Immature natural killer cell (primary cell): ENCODE results near the gene ATP6V0B. TPM values are rescaled to one million over a fixed set of nuclear protein-coding genes. Genes with fewer than 3 reads are reported as not detected.
A peak's percentile ranks its signal among the peaks of the same experiment; 100 is the strongest.

Source experiments
- DNase-seq, 3 donors: peaks; one replicate each; pipeline ENCODE4 v3.0.0; 2022; ENCODE audit warnings: mixed read lengths in 1 of 3
- H3K27ac Mint-ChIP-seq, 6 donors: one replicate each; pipeline ENCODE4 v1.8.0; 2020; ENCODE audit warnings: mixed read lengths in 6 of 6, mild to moderate bottlenecking in 5 of 6, inconsistent platforms in 4 of 6, moderate library complexity in 3 of 6
- H3K27me3 Mint-ChIP-seq, 3 donors: one replicate each; pipeline ENCODE4 v1.8.0; 2020 to 2021; ENCODE audit warnings: low read depth in 3 of 3, mild to moderate bottlenecking in 3 of 3, mixed read lengths in 3 of 3, moderate library complexity in 3 of 3, inconsistent platforms in 1 of 3
- H3K36me3 Mint-ChIP-seq, 3 donors: one replicate each; pipeline ENCODE4 v1.8.0; 2020; ENCODE audit warnings: mixed read lengths in 3 of 3, inconsistent platforms in 2 of 3, mild to moderate bottlenecking in 2 of 3
- H3K4me1 Mint-ChIP-seq, 2 donors: one replicate each; pipeline ENCODE4 v1.8.0; 2020; ENCODE audit warnings: inconsistent platforms in 2 of 2, mild to moderate bottlenecking in 2 of 2, mixed read lengths in 2 of 2, moderate library complexity in 1 of 2
- H3K4me3 Mint-ChIP-seq, 5 donors: one replicate each; pipeline ENCODE4 v1.8.0; 2020; ENCODE audit warnings: mild to moderate bottlenecking in 5 of 5, mixed read lengths in 5 of 5, inconsistent platforms in 3 of 5, moderate library complexity in 3 of 5
- H3K9me3 Mint-ChIP-seq, 6 donors: one replicate each; pipeline ENCODE4 v1.8.0; 2020; ENCODE audit warnings: mild to moderate bottlenecking in 6 of 6, mixed read lengths in 6 of 6, inconsistent platforms in 4 of 6, moderate library complexity in 3 of 6
- polyA plus RNA-seq, 3 donors: library from polyadenylated mRNA; unstranded; fragments of 300-500 nt; fragmentation: Illumina TruSeq; gene quantifications; one replicate each; pipeline ENCODE4 v1.2.3, GENCODE V29; 2021

Gene ATP6V0B
- polyA plus RNA-seq, 3 donors from 2014 or later: 227 to 425 (median 395) TPM

GRCh38 chr1:43951021-43951985, 23.5 kb upstream of the ATP6V0B start:
- Mint-ChIP-seq H3K9me3 (no peaks in the 10 kb centered on the region), H3K4me3 (no peak overlapping the region), H3K36me3 (peaks cover 0 to 7% (median 5%) of the 10 kb centered on the region in 3 donors), H3K27ac (no peak overlapping the region), H3K27me3 (no peaks in the 10 kb centered on the region), H3K4me1 (peaks cover 17 to 22% of the 10 kb centered on the region in 2 donors)
- no peak for DNase-seq

GRCh38 chr1:43952731-43953346, 21.9 kb upstream of the ATP6V0B start:
- Mint-ChIP-seq H3K4me1 (peaks cover 11 to 14% of the 10 kb centered on the region in 2 donors), H3K4me3 (no peak overlapping the region), H3K27me3 (no peaks in the 10 kb centered on the region), H3K27ac (no peak overlapping the region), H3K9me3 (no peaks in the 10 kb centered on the region), H3K36me3 (peaks cover 6 to 12% (median 7%) of the 10 kb centered on the region in 3 donors)
- no peak for DNase-seq

- Mint-ChIP-seq H3K4me1 (peaks cover 6 to 10% of the 10 kb centered on the region in 2 donors), H3K36me3 (peaks cover 11 to 18% (median 12%) of the 10 kb centered on the region in 3 donors), H3K4me3 (no peak overlapping the region), H3K27me3 (no peaks in the 10 kb centered on the region), H3K9me3 (no peaks in the 10 kb centered on the region), H3K27ac (no peak overlapping the region)
- no peak for DNase-seq
These were observed 21.4 kb upstream of the ATP6V0B start for GRCh38 chr1:43953361-43953760.

- no peaks in the 10 kb centered on the region for H3K9me3 Mint-ChIP-seq
- peaks cover 13 to 23% (median 16%) of the 10 kb centered on the region in 3 donors for H3K36me3 Mint-ChIP-seq
- DNase-seq: no peak
- no peak overlapping the region for H3K4me3 Mint-ChIP-seq
- H3K4me1 Mint-ChIP-seq: peaks cover 0 to 4% of the 10 kb centered on the region in 2 donors
- no peaks in the 10 kb centered on the region for H3K27me3 Mint-ChIP-seq
- no peak overlapping the region for H3K27ac Mint-ChIP-seq
These were observed 20.7 kb upstream of the ATP6V0B start for GRCh38 chr1:43954036-43954435.

- Mint-ChIP-seq H3K4me1 (no peaks in the 10 kb centered on the region), H3K36me3 (peaks cover 9 to 24% (median 22%) of the 10 kb centered on the region in 3 donors), H3K9me3 (no peaks in the 10 kb centered on the region), H3K27me3 (no peaks in the 10 kb centered on the region), H3K4me3 (no peak overlapping the region), H3K27ac (no peak overlapping the region)
- DNase-seq: no peak
These were observed 18.5 kb upstream of the ATP6V0B start for GRCh38 chr1:43956234-43956633.

- H3K27me3 Mint-ChIP-seq: no peaks in the 10 kb centered on the region
- H3K36me3 Mint-ChIP-seq: peaks cover 15 to 30% (median 28%) of the 10 kb centered on the region in 3 donors
- H3K4me1 Mint-ChIP-seq: no peaks in the 10 kb centered on the region
- no peak overlapping the region for H3K4me3 Mint-ChIP-seq
- no peaks in the 10 kb centered on the region for H3K9me3 Mint-ChIP-seq
- H3K27ac Mint-ChIP-seq: no peak overlapping the region
- DNase-seq: no peak
These were observed 17.2 kb upstream of the ATP6V0B start for GRCh38 chr1:43957407-43958040.

- Mint-ChIP-seq H3K9me3 (no peaks in the 10 kb centered on the region), H3K27me3 (no peaks in the 10 kb centered on the region), H3K4me1 (no peaks in the 10 kb centered on the region), H3K4me3 (no peak overlapping the region), H3K36me3 (peaks cover 19 to 31% (median 29%) of the 10 kb centered on the region in 3 donors), H3K27ac (peak overlapping the region in 1 of 6 donors; percentile 24)
- DNase-seq: no peak
These were observed 16.2 kb upstream of the ATP6V0B start for GRCh38 chr1:43958351-43959255.

GRCh38 chr1:43960798-43961197, 14.0 kb upstream of the ATP6V0B start:
- Mint-ChIP-seq H3K4me1 (no peaks in the 10 kb centered on the region), H3K4me3 (no peak overlapping the region), H3K27me3 (no peaks in the 10 kb centered on the region), H3K9me3 (no peaks in the 10 kb centered on the region), H3K36me3 (peaks cover 19 to 31% (median 29%) of the 10 kb centered on the region in 3 donors), H3K27ac (no peak overlapping the region)
- no peak for DNase-seq

- H3K27me3 Mint-ChIP-seq: no peaks in the 10 kb centered on the region
- H3K4me3 Mint-ChIP-seq: no peak overlapping the region
- no peaks in the 10 kb centered on the region for H3K4me1 Mint-ChIP-seq
- H3K36me3 Mint-ChIP-seq: peaks cover 19 to 31% (median 29%) of the 10 kb centered on the region in 3 donors
- no peak overlapping the region for H3K27ac Mint-ChIP-seq
- DNase-seq: no peak
- no peaks in the 10 kb centered on the region for H3K9me3 Mint-ChIP-seq
These were observed 13.1 kb upstream of the ATP6V0B start for GRCh38 chr1:43961692-43962091.

GRCh38 chr1:43962324-43962723, 12.4 kb upstream of the ATP6V0B start:
- Mint-ChIP-seq H3K27ac (no peak overlapping the region), H3K36me3 (peaks cover 19 to 28% (median 24%) of the 10 kb centered on the region in 3 donors), H3K4me1 (no peaks in the 10 kb centered on the region), H3K27me3 (no peaks in the 10 kb centered on the region), H3K9me3 (no peaks in the 10 kb centered on the region), H3K4me3 (no peak overlapping the region)
- no peak for DNase-seq

GRCh38 chr1:43963006-43963405, 11.8 kb upstream of the ATP6V0B start:
- peaks cover 17 to 24% (median 21%) of the 10 kb centered on the region in 3 donors for H3K36me3 Mint-ChIP-seq
- no peaks in the 10 kb centered on the region for H3K9me3 Mint-ChIP-seq
- H3K27ac Mint-ChIP-seq: no peak overlapping the region
- no peak for DNase-seq
- no peak overlapping the region for H3K4me3 Mint-ChIP-seq
- peaks cover 0 to under 1% (median 0%) of the 10 kb centered on the region in 3 donors for H3K27me3 Mint-ChIP-seq
- no peaks in the 10 kb centered on the region for H3K4me1 Mint-ChIP-seq

- H3K27ac Mint-ChIP-seq: no peak overlapping the region
- H3K36me3 Mint-ChIP-seq: peaks cover 12 to 16% (median 15%) of the 10 kb centered on the region in 3 donors
- no peak for DNase-seq
- H3K4me1 Mint-ChIP-seq: no peaks in the 10 kb centered on the region
- H3K27me3 Mint-ChIP-seq: peaks cover 0 to 1% (median 0%) of the 10 kb centered on the region in 3 donors
- H3K4me3 Mint-ChIP-seq: no peak overlapping the region
- no peaks in the 10 kb centered on the region for H3K9me3 Mint-ChIP-seq
These were observed 10.9 kb upstream of the ATP6V0B start for GRCh38 chr1:43963890-43964289.

GRCh38 chr1:43965316-43965715, 9.4 kb upstream of the ATP6V0B start:
- DNase-seq: no peak
- Mint-ChIP-seq H3K4me1 (peaks cover 12% of the 10 kb centered on the region in 2 donors), H3K4me3 (no peak overlapping the region), H3K27me3 (peaks cover 0 to 1% (median 0%) of the 10 kb centered on the region in 3 donors), H3K27ac (no peak overlapping the region), H3K9me3 (no peaks in the 10 kb centered on the region), H3K36me3 (peaks cover 9 to 12% (median 9%) of the 10 kb centered on the region in 3 donors)
